GM23338 (cell line): ENCODE results near the gene MIX23. TPM values are rescaled to one million over a fixed set of nuclear protein-coding genes. Genes with fewer than 3 reads are reported as not detected.

Experiments used
- ATAC-seq: fragments of 200-7000 bp; cut with Tn5 transposase; 3 replicates; pipeline ENCODE4 v1.9.1; 2020
- DNase-seq: peaks from one replicate; pipeline ENCODE4 v3.0.0-alpha.2; 2015; ENCODE audit warnings: low spot score
- H2AFZ ChIP-seq: fragments of 200-600 bp; sonication (generic); 2 replicates; pipeline ENCODE4 v1.8.0; 2016; ENCODE audit warnings: antibody characterized with exemption, mild to moderate bottlenecking, moderate library complexity
- H3F3A ChIP-seq: fragments of 200-600 bp; sonication (generic); replicated peaks from 2 replicates; pipeline ENCODE4 v1.8.0; 2017; ENCODE audit warnings: antibody characterized with exemption, mixed run types, low read depth
- H3K27ac ChIP-seq: fragments of 200-600 bp; sonication (generic); 2 replicates; pipeline ENCODE4 v1.6.1; 2016; ENCODE audit warnings: low read depth
- H3K27me3 ChIP-seq: fragments of 200-600 bp; sonication (generic); 2 replicates; pipeline ENCODE4 v1.8.0; 2016; ENCODE audit warnings: mild to moderate bottlenecking, mixed run types, moderate library complexity; ENCODE audit not compliant: insufficient read depth
- H3K36me3 ChIP-seq: fragments of 200-600 bp; sonication (generic); 2 replicates; pipeline ENCODE4 v1.8.0; 2016; ENCODE audit warnings: mild to moderate bottlenecking; ENCODE audit not compliant: insufficient read depth
- H3K4me1 ChIP-seq: fragments of 200-600 bp; sonication (generic); 2 replicates; pipeline ENCODE4 v1.8.0; 2016; ENCODE audit warnings: mild to moderate bottlenecking, moderate library complexity; ENCODE audit not compliant: insufficient read depth
- H3K4me2 ChIP-seq: fragments of 200-600 bp; sonication (generic); 2 replicates; pipeline ENCODE4 v1.7.1; 2017; ENCODE audit warnings: mixed run types
- H3K4me3 ChIP-seq: fragments of 200-600 bp; sonication (generic); 2 replicates; pipeline ENCODE4 v1.6.1; 2016; ENCODE audit warnings: mixed run types
- H3K79me2 ChIP-seq: fragments of 200-600 bp; sonication (generic); replicated peaks from 2 replicates; pipeline ENCODE4 v1.8.0; 2017; ENCODE audit warnings: mild to moderate bottlenecking; ENCODE audit not compliant: insufficient read depth
- H3K9me2 ChIP-seq: fragments of 200-600 bp; sonication (generic); 2 replicates; pipeline ENCODE4 v1.8.0; 2017; ENCODE audit not compliant: insufficient read depth
- H4K20me1 ChIP-seq: fragments of 200-600 bp; sonication (generic); replicated peaks from 2 replicates; pipeline ENCODE4 v1.8.0; 2017; ENCODE audit warnings: mild to moderate bottlenecking; ENCODE audit not compliant: insufficient read depth
- H3K27ac Mint-ChIP-seq: 2 replicates; pipeline ENCODE4 v1.8.0; 2020; ENCODE audit warnings: inconsistent platforms, mild to moderate bottlenecking, moderate library complexity, mixed read lengths
- H3K27me3 Mint-ChIP-seq: 3 replicates; pipeline ENCODE4 v1.8.0; 2022; ENCODE audit warnings: low read depth, mild to moderate bottlenecking, moderate library complexity, mixed read lengths, inconsistent platforms; ENCODE audit not compliant: insufficient read depth, poor library complexity
- H3K36me3 Mint-ChIP-seq: 3 replicates; pipeline ENCODE4 v1.8.0; 2021; ENCODE audit warnings: low read depth, mild to moderate bottlenecking, inconsistent platforms, moderate library complexity, mixed read lengths
- H3K4me1 Mint-ChIP-seq: 3 replicates; pipeline ENCODE4 v1.8.0; 2020; ENCODE audit warnings: mild to moderate bottlenecking, inconsistent platforms, mixed read lengths
- H3K4me3 Mint-ChIP-seq: 3 replicates; pipeline ENCODE4 v1.8.0; 2021; ENCODE audit warnings: moderate library complexity, mild to moderate bottlenecking, inconsistent platforms, mixed read lengths
- H3K9me3 Mint-ChIP-seq: 3 replicates; pipeline ENCODE4 v1.8.0; 2020; ENCODE audit warnings: moderate library complexity, mild to moderate bottlenecking, inconsistent platforms, mixed read lengths
- CREB1 ChIP-seq: fragments of 250-450 bp; sonication (Bioruptor Pico); IDR thresholded peaks from 2 replicates; pipeline ENCODE4 v1.5.0; 2020; ENCODE audit warnings: low read depth, mild to moderate bottlenecking, moderate library complexity
- EZH2 ChIP-seq: fragments of 200-600 bp; sonication (generic); IDR thresholded peaks from one replicate; pipeline ENCODE4 v1.8.0; 2017; ENCODE audit warnings: antibody characterized with exemption, mild to moderate bottlenecking, low read depth; ENCODE audit not compliant: unreplicated experiment
- EZH2phosphoT487 ChIP-seq: fragments of 200-600 bp; sonication (generic); IDR thresholded peaks from one replicate; pipeline ENCODE4 v1.8.1; 2018; ENCODE audit warnings: antibody characterized with exemption; ENCODE audit not compliant: unreplicated experiment
- JUNB ChIP-seq: IDR thresholded peaks from one replicate; pipeline ENCODE4 v1.6.1; 2016; ENCODE audit warnings: antibody characterized with exemption; ENCODE audit not compliant: unreplicated experiment
- NANOG ChIP-seq: IDR thresholded peaks from 2 replicates; pipeline ENCODE4 v1.6.1; 2016; ENCODE audit warnings: antibody characterized with exemption, borderline replicate concordance
- POLR2AphosphoS5 ChIP-seq: IDR thresholded peaks from 2 replicates; pipeline ENCODE4 v1.6.1; 2016; ENCODE audit warnings: antibody characterized with exemption, low read depth
- STAT1 ChIP-seq: IDR thresholded peaks from one replicate; pipeline ENCODE4 v1.6.1; 2016; ENCODE audit warnings: antibody characterized with exemption; ENCODE audit not compliant: unreplicated experiment
- ZNF114 ChIP-seq: fragments of 250-450 bp; sonication (Bioruptor Pico); IDR thresholded peaks from 2 replicates; pipeline ENCODE4 v1.5.0; 2020; ENCODE audit warnings: mild to moderate bottlenecking, moderate library complexity
- ZNF331 ChIP-seq: fragments of 250-450 bp; sonication (Bioruptor Pico); IDR thresholded peaks from 2 replicates; pipeline ENCODE4 v1.5.0; 2020; ENCODE audit warnings: low read depth, mild to moderate bottlenecking, moderate library complexity
- polyA plus RNA-seq: library from polyadenylated mRNA; unstranded; fragments of >200 nt; fragmentation: Nextera tagmentation; extraction: Ambion mirVana; gene quantifications from 2 replicates; pipeline ENCODE4 v1.2.1, GENCODE V29; 2016
- total RNA-seq: library from RNA; depleted of rRNA; stranded (reverse); fragments of >200 nt; shearing (Covaris generic); gene quantifications from 2 replicates; pipeline ENCODE4 v1.2.3, GENCODE V29; 2014
- TF ChIP-seq, protein P1 (sequence below), 2 experiments: fragments of 200-600 bp in 1 of 2; sonication (generic) in 1 of 2; conservative IDR thresholded peaks; 2 replicates each; pipeline versions ENCODE4 v1.5.1 to v1.6.1; 2016 to 2017; ENCODE audit warnings: antibody characterized with exemption in 2 of 2, low read depth in 2 of 2, mild to moderate bottlenecking in 2 of 2, moderate library complexity in 1 of 2
- TF ChIP-seq, protein P2 (sequence below): IDR thresholded peaks from one replicate; pipeline ENCODE4 v1.6.1; 2018; ENCODE audit warnings: antibody characterized with exemption; ENCODE audit not compliant: unreplicated experiment
- TF ChIP-seq, protein P3 (sequence below): IDR thresholded peaks from 2 replicates; pipeline ENCODE4 v1.6.1; 2016; ENCODE audit warnings: antibody characterized with exemption
- TF ChIP-seq, protein P4 (sequence below): fragments of 250-450 bp; sonication (Bioruptor Pico); IDR thresholded peaks from 2 replicates; pipeline ENCODE4 v1.5.0; 2020; ENCODE audit warnings: mild to moderate bottlenecking, moderate library complexity

Gene MIX23
- total and polyA plus RNA-seq, 2 experiments from 2014 or later = 57.7 to 146 TPM

DNA sequence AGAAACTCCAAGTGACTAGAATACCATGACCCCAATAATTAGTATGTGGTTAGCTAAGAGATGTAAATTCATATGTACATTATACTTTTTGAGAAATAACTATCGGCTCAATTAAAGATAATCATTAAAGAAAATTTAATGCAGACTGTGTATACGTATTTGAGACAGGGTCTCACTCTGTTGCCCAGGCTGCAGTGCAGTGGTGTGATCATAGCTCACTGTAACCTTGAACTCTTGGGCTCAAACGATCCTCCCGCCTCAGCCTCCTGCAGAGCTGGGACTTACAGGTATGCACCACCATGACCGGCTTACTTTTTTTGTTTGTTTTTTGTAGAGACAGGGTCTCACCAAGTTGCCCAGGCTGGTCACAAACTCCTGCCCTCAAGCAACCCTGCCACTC, 66.7 kb downstream of the MIX23 start:
- Histone ChIP-seq H4K20me1 (no peaks in the 10 kb centered on the region), H3K27ac (no peak overlapping the region), H2AFZ (no peak overlapping the region), H3K4me3 (no peak overlapping the region), H3K4me1 (peaks cover 9% of the 10 kb centered on the region; the same call in 1 of the 2 replicates), H3K27me3 (no peaks in the 10 kb centered on the region), H3F3A (no peaks in the 10 kb centered on the region), H3K36me3 (no peaks in the 10 kb centered on the region), H3K9me2 (peaks cover 3% of the 10 kb centered on the region; the same call in 1 of the 2 replicates), H3K4me2 (peak overlapping the region; percentile 61; the same call in 1 of the 2 replicates), H3K79me2 (no peaks in the 10 kb centered on the region)
- Mint-ChIP-seq H3K36me3 (no peaks in the 10 kb centered on the region), H3K4me1 (peaks cover 16% of the 10 kb centered on the region), H3K9me3 (peaks cover 14% of the 10 kb centered on the region; the same call in 2 of the 3 replicates), H3K4me3 (no peak overlapping the region), H3K27ac (no peak overlapping the region), H3K27me3 (peaks cover 4% of the 10 kb centered on the region)
- TF ChIP-seq ZNF331 (CRISPR knock-in tag) = no peak
- TF ChIP-seq NANOG = no peak
- TF ChIP-seq, protein P1, sequence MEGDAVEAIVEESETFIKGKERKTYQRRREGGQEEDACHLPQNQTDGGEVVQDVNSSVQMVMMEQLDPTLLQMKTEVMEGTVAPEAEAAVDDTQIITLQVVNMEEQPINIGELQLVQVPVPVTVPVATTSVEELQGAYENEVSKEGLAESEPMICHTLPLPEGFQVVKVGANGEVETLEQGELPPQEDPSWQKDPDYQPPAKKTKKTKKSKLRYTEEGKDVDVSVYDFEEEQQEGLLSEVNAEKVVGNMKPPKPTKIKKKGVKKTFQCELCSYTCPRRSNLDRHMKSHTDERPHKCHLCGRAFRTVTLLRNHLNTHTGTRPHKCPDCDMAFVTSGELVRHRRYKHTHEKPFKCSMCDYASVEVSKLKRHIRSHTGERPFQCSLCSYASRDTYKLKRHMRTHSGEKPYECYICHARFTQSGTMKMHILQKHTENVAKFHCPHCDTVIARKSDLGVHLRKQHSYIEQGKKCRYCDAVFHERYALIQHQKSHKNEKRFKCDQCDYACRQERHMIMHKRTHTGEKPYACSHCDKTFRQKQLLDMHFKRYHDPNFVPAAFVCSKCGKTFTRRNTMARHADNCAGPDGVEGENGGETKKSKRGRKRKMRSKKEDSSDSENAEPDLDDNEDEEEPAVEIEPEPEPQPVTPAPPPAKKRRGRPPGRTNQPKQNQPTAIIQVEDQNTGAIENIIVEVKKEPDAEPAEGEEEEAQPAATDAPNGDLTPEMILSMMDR (conservative IDR thresholded peaks at IDR 0.05; ENCODE audit: low read depth in 2 of 2) = no peak
- TF ChIP-seq EZH2 = no peak
- TF ChIP-seq, protein P2, sequence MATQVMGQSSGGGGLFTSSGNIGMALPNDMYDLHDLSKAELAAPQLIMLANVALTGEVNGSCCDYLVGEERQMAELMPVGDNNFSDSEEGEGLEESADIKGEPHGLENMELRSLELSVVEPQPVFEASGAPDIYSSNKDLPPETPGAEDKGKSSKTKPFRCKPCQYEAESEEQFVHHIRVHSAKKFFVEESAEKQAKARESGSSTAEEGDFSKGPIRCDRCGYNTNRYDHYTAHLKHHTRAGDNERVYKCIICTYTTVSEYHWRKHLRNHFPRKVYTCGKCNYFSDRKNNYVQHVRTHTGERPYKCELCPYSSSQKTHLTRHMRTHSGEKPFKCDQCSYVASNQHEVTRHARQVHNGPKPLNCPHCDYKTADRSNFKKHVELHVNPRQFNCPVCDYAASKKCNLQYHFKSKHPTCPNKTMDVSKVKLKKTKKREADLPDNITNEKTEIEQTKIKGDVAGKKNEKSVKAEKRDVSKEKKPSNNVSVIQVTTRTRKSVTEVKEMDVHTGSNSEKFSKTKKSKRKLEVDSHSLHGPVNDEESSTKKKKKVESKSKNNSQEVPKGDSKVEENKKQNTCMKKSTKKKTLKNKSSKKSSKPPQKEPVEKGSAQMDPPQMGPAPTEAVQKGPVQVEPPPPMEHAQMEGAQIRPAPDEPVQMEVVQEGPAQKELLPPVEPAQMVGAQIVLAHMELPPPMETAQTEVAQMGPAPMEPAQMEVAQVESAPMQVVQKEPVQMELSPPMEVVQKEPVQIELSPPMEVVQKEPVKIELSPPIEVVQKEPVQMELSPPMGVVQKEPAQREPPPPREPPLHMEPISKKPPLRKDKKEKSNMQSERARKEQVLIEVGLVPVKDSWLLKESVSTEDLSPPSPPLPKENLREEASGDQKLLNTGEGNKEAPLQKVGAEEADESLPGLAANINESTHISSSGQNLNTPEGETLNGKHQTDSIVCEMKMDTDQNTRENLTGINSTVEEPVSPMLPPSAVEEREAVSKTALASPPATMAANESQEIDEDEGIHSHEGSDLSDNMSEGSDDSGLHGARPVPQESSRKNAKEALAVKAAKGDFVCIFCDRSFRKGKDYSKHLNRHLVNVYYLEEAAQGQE = no peak
- TF ChIP-seq EZH2phosphoT487 = no peak
- TF ChIP-seq ZNF114 (CRISPR knock-in tag) = no peak
- TF ChIP-seq, protein P3, sequence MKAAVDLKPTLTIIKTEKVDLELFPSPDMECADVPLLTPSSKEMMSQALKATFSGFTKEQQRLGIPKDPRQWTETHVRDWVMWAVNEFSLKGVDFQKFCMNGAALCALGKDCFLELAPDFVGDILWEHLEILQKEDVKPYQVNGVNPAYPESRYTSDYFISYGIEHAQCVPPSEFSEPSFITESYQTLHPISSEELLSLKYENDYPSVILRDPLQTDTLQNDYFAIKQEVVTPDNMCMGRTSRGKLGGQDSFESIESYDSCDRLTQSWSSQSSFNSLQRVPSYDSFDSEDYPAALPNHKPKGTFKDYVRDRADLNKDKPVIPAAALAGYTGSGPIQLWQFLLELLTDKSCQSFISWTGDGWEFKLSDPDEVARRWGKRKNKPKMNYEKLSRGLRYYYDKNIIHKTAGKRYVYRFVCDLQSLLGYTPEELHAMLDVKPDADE = no peak
- no peak for TF ChIP-seq CREB1 (CRISPR knock-in tag)
- TF ChIP-seq, protein P4, sequence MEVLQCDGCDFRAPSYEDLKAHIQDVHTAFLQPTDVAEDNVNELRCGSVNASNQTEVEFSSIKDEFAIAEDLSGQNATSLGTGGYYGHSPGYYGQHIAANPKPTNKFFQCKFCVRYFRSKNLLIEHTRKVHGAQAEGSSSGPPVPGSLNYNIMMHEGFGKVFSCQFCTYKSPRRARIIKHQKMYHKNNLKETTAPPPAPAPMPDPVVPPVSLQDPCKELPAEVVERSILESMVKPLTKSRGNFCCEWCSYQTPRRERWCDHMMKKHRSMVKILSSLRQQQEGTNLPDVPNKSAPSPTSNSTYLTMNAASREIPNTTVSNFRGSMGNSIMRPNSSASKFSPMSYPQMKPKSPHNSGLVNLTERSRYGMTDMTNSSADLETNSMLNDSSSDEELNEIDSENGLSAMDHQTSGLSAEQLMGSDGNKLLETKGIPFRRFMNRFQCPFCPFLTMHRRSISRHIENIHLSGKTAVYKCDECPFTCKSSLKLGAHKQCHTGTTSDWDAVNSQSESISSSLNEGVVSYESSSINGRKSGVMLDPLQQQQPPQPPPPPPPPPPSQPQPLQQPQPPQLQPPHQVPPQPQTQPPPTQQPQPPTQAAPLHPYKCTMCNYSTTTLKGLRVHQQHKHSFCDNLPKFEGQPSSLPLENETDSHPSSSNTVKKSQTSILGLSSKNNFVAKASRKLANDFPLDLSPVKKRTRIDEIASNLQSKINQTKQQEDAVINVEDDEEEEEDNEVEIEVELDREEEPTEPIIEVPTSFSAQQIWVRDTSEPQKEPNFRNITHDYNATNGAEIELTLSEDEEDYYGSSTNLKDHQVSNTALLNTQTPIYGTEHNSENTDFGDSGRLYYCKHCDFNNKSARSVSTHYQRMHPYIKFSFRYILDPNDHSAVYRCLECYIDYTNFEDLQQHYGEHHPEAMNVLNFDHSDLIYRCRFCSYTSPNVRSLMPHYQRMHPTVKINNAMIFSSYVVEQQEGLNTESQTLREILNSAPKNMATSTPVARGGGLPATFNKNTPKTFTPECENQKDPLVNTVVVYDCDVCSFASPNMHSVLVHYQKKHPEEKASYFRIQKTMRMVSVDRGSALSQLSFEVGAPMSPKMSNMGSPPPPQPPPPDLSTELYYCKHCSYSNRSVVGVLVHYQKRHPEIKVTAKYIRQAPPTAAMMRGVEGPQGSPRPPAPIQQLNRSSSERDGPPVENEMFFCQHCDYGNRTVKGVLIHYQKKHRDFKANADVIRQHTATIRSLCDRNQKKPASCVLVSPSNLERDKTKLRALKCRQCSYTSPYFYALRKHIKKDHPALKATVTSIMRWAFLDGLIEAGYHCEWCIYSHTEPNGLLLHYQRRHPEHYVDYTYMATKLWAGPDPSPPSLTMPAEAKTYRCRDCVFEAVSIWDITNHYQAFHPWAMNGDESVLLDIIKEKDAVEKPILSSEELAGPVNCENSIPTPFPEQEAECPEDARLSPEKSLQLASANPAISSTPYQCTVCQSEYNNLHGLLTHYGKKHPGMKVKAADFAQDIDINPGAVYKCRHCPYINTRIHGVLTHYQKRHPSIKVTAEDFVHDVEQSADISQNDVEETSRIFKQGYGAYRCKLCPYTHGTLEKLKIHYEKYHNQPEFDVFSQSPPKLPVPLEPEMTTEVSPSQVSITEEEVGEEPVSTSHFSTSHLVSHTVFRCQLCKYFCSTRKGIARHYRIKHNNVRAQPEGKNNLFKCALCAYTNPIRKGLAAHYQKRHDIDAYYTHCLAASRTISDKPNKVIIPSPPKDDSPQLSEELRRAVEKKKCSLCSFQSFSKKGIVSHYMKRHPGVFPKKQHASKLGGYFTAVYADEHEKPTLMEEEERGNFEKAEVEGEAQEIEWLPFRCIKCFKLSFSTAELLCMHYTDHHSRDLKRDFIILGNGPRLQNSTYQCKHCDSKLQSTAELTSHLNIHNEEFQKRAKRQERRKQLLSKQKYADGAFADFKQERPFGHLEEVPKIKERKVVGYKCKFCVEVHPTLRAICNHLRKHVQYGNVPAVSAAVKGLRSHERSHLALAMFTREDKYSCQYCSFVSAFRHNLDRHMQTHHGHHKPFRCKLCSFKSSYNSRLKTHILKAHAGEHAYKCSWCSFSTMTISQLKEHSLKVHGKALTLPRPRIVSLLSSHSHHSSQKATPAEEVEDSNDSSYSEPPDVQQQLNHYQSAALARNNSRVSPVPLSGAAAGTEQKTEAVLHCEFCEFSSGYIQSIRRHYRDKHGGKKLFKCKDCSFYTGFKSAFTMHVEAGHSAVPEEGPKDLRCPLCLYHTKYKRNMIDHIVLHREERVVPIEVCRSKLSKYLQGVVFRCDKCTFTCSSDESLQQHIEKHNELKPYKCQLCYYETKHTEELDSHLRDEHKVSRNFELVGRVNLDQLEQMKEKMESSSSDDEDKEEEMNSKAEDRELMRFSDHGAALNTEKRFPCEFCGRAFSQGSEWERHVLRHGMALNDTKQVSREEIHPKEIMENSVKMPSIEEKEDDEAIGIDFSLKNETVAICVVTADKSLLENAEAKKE = no peak
- TF ChIP-seq JUNB = no peak
- TF ChIP-seq STAT1 = no peak
- TF ChIP-seq POLR2AphosphoS5 = no peak
- DNase-seq = no peak
- ATAC-seq = no peak
